ENCODE measurements around the gene LDHA.

- TF ChIP-seq, protein P1, sequence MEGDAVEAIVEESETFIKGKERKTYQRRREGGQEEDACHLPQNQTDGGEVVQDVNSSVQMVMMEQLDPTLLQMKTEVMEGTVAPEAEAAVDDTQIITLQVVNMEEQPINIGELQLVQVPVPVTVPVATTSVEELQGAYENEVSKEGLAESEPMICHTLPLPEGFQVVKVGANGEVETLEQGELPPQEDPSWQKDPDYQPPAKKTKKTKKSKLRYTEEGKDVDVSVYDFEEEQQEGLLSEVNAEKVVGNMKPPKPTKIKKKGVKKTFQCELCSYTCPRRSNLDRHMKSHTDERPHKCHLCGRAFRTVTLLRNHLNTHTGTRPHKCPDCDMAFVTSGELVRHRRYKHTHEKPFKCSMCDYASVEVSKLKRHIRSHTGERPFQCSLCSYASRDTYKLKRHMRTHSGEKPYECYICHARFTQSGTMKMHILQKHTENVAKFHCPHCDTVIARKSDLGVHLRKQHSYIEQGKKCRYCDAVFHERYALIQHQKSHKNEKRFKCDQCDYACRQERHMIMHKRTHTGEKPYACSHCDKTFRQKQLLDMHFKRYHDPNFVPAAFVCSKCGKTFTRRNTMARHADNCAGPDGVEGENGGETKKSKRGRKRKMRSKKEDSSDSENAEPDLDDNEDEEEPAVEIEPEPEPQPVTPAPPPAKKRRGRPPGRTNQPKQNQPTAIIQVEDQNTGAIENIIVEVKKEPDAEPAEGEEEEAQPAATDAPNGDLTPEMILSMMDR (tag by site-specific recombination; IDR thresholded peaks at IDR 0.05): no peak
- TF ChIP-seq ZNF114 (tag by site-specific recombination; IDR thresholded peaks at IDR 0.05): no peak
- peak; percentile 50; the same call in 1 of the 2 replicates for TF ChIP-seq ZNF561 (tag by site-specific recombination; IDR thresholded peaks at IDR 0.05; ENCODE audit: borderline replicate concordance)
- TF ChIP-seq ZBTB17 (tag by site-specific recombination; IDR thresholded peaks at IDR 0.05): peak; percentile 88
- TF ChIP-seq MZF1 (tag by site-specific recombination; IDR thresholded peaks at IDR 0.05; ENCODE audit: borderline replicate concordance): peak; percentile 98
- TF ChIP-seq WT1 (tag by site-specific recombination; IDR thresholded peaks at IDR 0.05): peak; percentile 47; the same call in 1 of the 2 replicates
Measured at GRCh38 chr11:18395735-18396504, 1.6 kb downstream of the LDHA start.
